Measurements from ENCODE around the gene KLHL13. TPM values are rescaled to one million over a fixed set of nuclear protein-coding genes. Genes with fewer than 3 reads are reported as not detected.

The KLHL13 gene
- total RNA-seq, 1 experiment from 2014 or later = not detected

GRCh38 chrX:117972711-117973109, 143.9 kb downstream of the KLHL13 start:
- intact Hi-C loops (cut with micrococcal nuclease; ENCODE audit: unreplicated experiment) = no loop called here
- Histone ChIP-seq H3F3A (ENCODE audit: insufficient read depth, low read depth) (no peaks in the 10 kb centered on the region), H3K4me1 (replicated peaks; ENCODE audit: insufficient read depth) (no peaks in the 10 kb centered on the region), H3K9me3 (ENCODE audit: insufficient read depth, low read depth) (no peaks in the 10 kb centered on the region), H3K9me2 (ENCODE audit: insufficient read depth) (no peaks in the 10 kb centered on the region), H3K36me3 (ENCODE audit: low read depth) (no peaks in the 10 kb centered on the region), H2AFZ (no peak overlapping the region), H3K79me2 (ENCODE audit: low read depth) (no peaks in the 10 kb centered on the region), H4K20me1 (ENCODE audit: insufficient read depth) (no peaks in the 10 kb centered on the region), H3K27me3 (ENCODE audit: insufficient read depth, low read depth) (no peaks in the 10 kb centered on the region), H3K4me2 (no peak overlapping the region), H3K4me3 (no peak overlapping the region), H3K27ac (no peak overlapping the region)
- no peak for DNase-seq
- no TSS peak for BruUV-seq (replicated peaks)
- CTCF ChIA-PET = no interaction called here
- POLR2A ChIA-PET (ENCODE audit: unreplicated experiment) = no interaction called here
- no peak for TF ChIP-seq EZH2 (IDR thresholded peaks at IDR 0.05; ENCODE audit: low read depth)
- TF ChIP-seq, protein P1, sequence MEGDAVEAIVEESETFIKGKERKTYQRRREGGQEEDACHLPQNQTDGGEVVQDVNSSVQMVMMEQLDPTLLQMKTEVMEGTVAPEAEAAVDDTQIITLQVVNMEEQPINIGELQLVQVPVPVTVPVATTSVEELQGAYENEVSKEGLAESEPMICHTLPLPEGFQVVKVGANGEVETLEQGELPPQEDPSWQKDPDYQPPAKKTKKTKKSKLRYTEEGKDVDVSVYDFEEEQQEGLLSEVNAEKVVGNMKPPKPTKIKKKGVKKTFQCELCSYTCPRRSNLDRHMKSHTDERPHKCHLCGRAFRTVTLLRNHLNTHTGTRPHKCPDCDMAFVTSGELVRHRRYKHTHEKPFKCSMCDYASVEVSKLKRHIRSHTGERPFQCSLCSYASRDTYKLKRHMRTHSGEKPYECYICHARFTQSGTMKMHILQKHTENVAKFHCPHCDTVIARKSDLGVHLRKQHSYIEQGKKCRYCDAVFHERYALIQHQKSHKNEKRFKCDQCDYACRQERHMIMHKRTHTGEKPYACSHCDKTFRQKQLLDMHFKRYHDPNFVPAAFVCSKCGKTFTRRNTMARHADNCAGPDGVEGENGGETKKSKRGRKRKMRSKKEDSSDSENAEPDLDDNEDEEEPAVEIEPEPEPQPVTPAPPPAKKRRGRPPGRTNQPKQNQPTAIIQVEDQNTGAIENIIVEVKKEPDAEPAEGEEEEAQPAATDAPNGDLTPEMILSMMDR (conservative IDR thresholded peaks at IDR 0.05) = no peak

DNA sequence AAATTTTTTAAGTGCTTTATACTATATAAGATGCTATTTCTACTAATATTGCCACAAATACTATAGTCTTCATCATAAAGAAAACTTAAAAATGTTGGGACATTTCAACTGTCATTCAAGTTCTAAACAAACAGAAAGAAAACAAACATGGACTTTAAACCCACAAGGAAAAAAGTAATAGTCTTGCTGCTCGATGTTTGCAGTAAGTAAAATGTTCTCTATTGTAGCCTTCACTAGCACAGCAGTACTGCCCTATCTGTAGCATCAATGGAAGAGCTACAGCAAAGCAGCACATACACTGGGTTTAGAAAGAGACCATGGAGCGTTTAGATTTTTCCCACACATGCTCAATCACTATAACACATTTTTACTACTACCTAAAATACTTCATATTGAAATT, 146.8 kb downstream of the KLHL13 start:
- H3K9me2 ChIP-seq (ENCODE audit: insufficient read depth) = no peaks in the 10 kb centered on the region
- H3K4me2 ChIP-seq = no peak overlapping the region
- no peak for DNase-seq
- no peaks in the 10 kb centered on the region for H3K36me3 ChIP-seq (ENCODE audit: low read depth)
- no peak overlapping the region for H3K27ac ChIP-seq
- intact Hi-C loops (cut with micrococcal nuclease; ENCODE audit: unreplicated experiment) = no loop called here
- TF ChIP-seq, protein P1 (conservative IDR thresholded peaks at IDR 0.05) = no peak
- no peak for TF ChIP-seq EZH2 (IDR thresholded peaks at IDR 0.05; ENCODE audit: low read depth)
- no peaks in the 10 kb centered on the region for H3K9me3 ChIP-seq (ENCODE audit: insufficient read depth, low read depth)
- H3K27me3 ChIP-seq (ENCODE audit: insufficient read depth, low read depth) = no peaks in the 10 kb centered on the region
- H3K4me3 ChIP-seq = no peak overlapping the region
- H3K4me1 ChIP-seq (replicated peaks; ENCODE audit: insufficient read depth) = no peaks in the 10 kb centered on the region
- H2AFZ ChIP-seq = no peak overlapping the region
- no peaks in the 10 kb centered on the region for H4K20me1 ChIP-seq (ENCODE audit: insufficient read depth)
- no TSS peak for BruUV-seq (replicated peaks)
- ChIA-PET POLR2A (ENCODE audit: unreplicated experiment) (no interaction called here), CTCF (no interaction called here)
- H3K79me2 ChIP-seq (ENCODE audit: low read depth) = no peaks in the 10 kb centered on the region
- H3F3A ChIP-seq (ENCODE audit: insufficient read depth, low read depth) = no peaks in the 10 kb centered on the region

DNA sequence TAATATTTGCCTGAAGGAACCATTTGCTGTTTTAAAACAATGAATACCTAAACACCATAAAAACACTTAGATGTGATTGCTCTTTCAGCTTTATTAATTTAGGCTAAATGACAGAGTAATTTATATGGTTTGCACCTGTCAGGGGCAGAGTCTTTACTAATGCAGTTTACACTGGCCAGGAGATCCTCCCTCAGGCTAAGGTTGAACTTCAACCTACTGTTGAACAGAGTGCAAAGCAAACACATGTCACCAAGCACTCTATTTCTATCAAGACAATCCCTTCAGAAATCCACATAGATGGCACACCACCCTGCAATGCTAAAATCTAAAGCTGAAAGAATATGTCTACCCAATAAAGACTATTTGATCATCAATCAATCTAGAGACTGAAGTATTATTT, 147.3 kb downstream of the KLHL13 start:
- Histone ChIP-seq H3K9me3 (ENCODE audit: insufficient read depth, low read depth) (no peaks in the 10 kb centered on the region), H3K27ac (no peak overlapping the region), H3K79me2 (ENCODE audit: low read depth) (no peaks in the 10 kb centered on the region), H3K27me3 (ENCODE audit: insufficient read depth, low read depth) (no peaks in the 10 kb centered on the region), H3K4me1 (replicated peaks; ENCODE audit: insufficient read depth) (no peaks in the 10 kb centered on the region), H4K20me1 (ENCODE audit: insufficient read depth) (no peaks in the 10 kb centered on the region), H3K4me2 (no peak overlapping the region), H3K9me2 (ENCODE audit: insufficient read depth) (no peaks in the 10 kb centered on the region), H2AFZ (no peak overlapping the region), H3F3A (ENCODE audit: insufficient read depth, low read depth) (no peaks in the 10 kb centered on the region), H3K4me3 (no peak overlapping the region), H3K36me3 (ENCODE audit: low read depth) (no peaks in the 10 kb centered on the region)
- TF ChIP-seq, protein P1 (conservative IDR thresholded peaks at IDR 0.05) = no peak
- no peak for TF ChIP-seq EZH2 (IDR thresholded peaks at IDR 0.05; ENCODE audit: low read depth)
- ChIA-PET CTCF (no interaction called here), POLR2A (ENCODE audit: unreplicated experiment) (no interaction called here)
- intact Hi-C loops (cut with micrococcal nuclease; ENCODE audit: unreplicated experiment) = no loop called here
- DNase-seq = no peak
- no TSS peak for BruUV-seq (replicated peaks)
